ENCODE results near the gene SYS1.
"Not testable (repeated sequence)": the region's sequence is repeated elsewhere in the genome, so short reads cannot be mapped to it uniquely, and the experiment has no call there.

Gene SYS1

GRCh38 chr20:45350795-45351194 is 12.2 kb upstream of the SYS1 start:
- H4K8ac ChIP-seq (ENCODE audit: low read depth, low read length); H3K14ac ChIP-seq (ENCODE audit: low read length); DNase-seq: not testable (repeated sequence)

GRCh38 chr20:45352729-45353128 is 10.2 kb upstream of the SYS1 start:
- Histone ChIP-seq H3K9me3 (ENCODE audit: insufficient read depth, low read depth, low read length) (no peaks in the 10 kb centered on the region), H3K27me3 (ENCODE audit: insufficient read depth, low read length) (no peaks in the 10 kb centered on the region), H3K79me1 (ENCODE audit: low read length) (peaks cover 8% of the 10 kb centered on the region), H4K12ac (ENCODE audit: low read depth, low read length) (no peak overlapping the region), H3K4me3 (ENCODE audit: low read depth, low read length) (no peak overlapping the region), H2AFZ (ENCODE audit: insufficient read depth, low read length, poor library complexity) (no peak overlapping the region), H3K14ac (ENCODE audit: low read length) (no peak overlapping the region), H3K18ac (ENCODE audit: low read length) (no peak overlapping the region), H3K36me3 (ENCODE audit: control insufficient read depth in 1 of 2, insufficient read depth in 2 of 2, low read length in 2 of 2) (no peaks in the 10 kb centered on the region), H3K9ac (ENCODE audit: low read length) (no peak overlapping the region), H2BK12ac (ENCODE audit: low read length) (no peak overlapping the region), H4K91ac (ENCODE audit: low read depth, low read length) (no peak overlapping the region), H3K27ac (ENCODE audit: low read depth, low read length) (no peak overlapping the region), H3K4me2 (ENCODE audit: low read length) (no peak overlapping the region), H3K4ac (ENCODE audit: low read depth, low read length) (no peak overlapping the region), H2BK5ac (ENCODE audit: low read depth, low read length, poor library complexity) (no peak overlapping the region), H2AK5ac (ENCODE audit: low read length) (no peak overlapping the region), H3K79me2 (ENCODE audit: control insufficient read depth, insufficient read depth, low read length, poor library complexity) (peaks cover 5% of the 10 kb centered on the region), H3K23ac (ENCODE audit: low read length) (no peak overlapping the region), H2BK120ac (ENCODE audit: insufficient read depth, low read length, poor library complexity) (no peak overlapping the region), H3K4me1 (ENCODE audit: control insufficient read depth in 1 of 2, insufficient read depth in 2 of 2, low read length in 2 of 2) (peaks cover 6 to 8% of the 10 kb centered on the region in 2 experiments), H4K8ac (ENCODE audit: low read depth, low read length) (no peak overlapping the region)
- no peak for DNase-seq
- WGBS (ENCODE audit: extremely low coverage, insufficient coverage, insufficient read length): no CpG with 5 or more reads among the region's 3 CpGs

More at GRCh38 chr20:45350795-45351194, 12.2 kb upstream of the SYS1 start:
- not testable (repeated sequence) for H3K9me3 ChIP-seq (ENCODE audit: insufficient read depth, low read depth, low read length); H3K36me3 ChIP-seq (ENCODE audit: control insufficient read depth in 1 of 2, insufficient read depth in 2 of 2, low read length in 2 of 2); H3K18ac ChIP-seq (ENCODE audit: low read length); H3K9ac ChIP-seq (ENCODE audit: low read length); H3K4me2 ChIP-seq (ENCODE audit: low read length); H3K27me3 ChIP-seq (ENCODE audit: insufficient read depth, low read length); H2BK12ac ChIP-seq (ENCODE audit: low read length); H2AK5ac ChIP-seq (ENCODE audit: low read length); H3K23ac ChIP-seq (ENCODE audit: low read length); H3K4me3 ChIP-seq (ENCODE audit: low read depth, low read length); H4K91ac ChIP-seq (ENCODE audit: low read depth, low read length); H2AFZ ChIP-seq (ENCODE audit: insufficient read depth, low read length, poor library complexity); H2BK5ac ChIP-seq (ENCODE audit: low read depth, low read length, poor library complexity); H2BK120ac ChIP-seq (ENCODE audit: insufficient read depth, low read length, poor library complexity); H3K4ac ChIP-seq (ENCODE audit: low read depth, low read length); H3K27ac ChIP-seq (ENCODE audit: low read depth, low read length); H4K12ac ChIP-seq (ENCODE audit: low read depth, low read length)
- 100% methylated on average over 1 of the region's 10 CpGs for WGBS (ENCODE audit: extremely low coverage, insufficient coverage, insufficient read length)
- H3K79me1 ChIP-seq (ENCODE audit: low read length): peaks cover 20% of the 10 kb centered on the region
- H3K4me1 ChIP-seq (ENCODE audit: control insufficient read depth in 1 of 2, insufficient read depth in 2 of 2, low read length in 2 of 2): peaks cover 9 to 17% of the 10 kb centered on the region in 2 experiments
- peaks cover 17% of the 10 kb centered on the region for H3K79me2 ChIP-seq (ENCODE audit: control insufficient read depth, insufficient read depth, low read length, poor library complexity)

- Histone ChIP-seq H3K79me2 (ENCODE audit: control insufficient read depth, insufficient read depth, low read length, poor library complexity) (no peaks in the 10 kb centered on the region), H2BK120ac (ENCODE audit: insufficient read depth, low read length, poor library complexity) (no peak overlapping the region), H3K9me3 (ENCODE audit: insufficient read depth, low read depth, low read length) (no peaks in the 10 kb centered on the region), H3K4ac (ENCODE audit: low read depth, low read length) (no peak overlapping the region), H4K91ac (ENCODE audit: low read depth, low read length) (no peak overlapping the region), H3K4me1 (ENCODE audit: control insufficient read depth in 1 of 2, insufficient read depth in 2 of 2, low read length in 2 of 2) (peaks cover 11 to 13% of the 10 kb centered on the region in 2 experiments), H3K79me1 (ENCODE audit: low read length) (peaks cover 5% of the 10 kb centered on the region), H3K23ac (ENCODE audit: low read length) (no peak overlapping the region), H3K27me3 (ENCODE audit: insufficient read depth, low read length) (no peaks in the 10 kb centered on the region), H3K14ac (ENCODE audit: low read length) (no peak overlapping the region), H3K9ac (ENCODE audit: low read length) (no peak overlapping the region), H3K18ac (ENCODE audit: low read length) (no peak overlapping the region), H4K12ac (ENCODE audit: low read depth, low read length) (no peak overlapping the region), H3K4me3 (ENCODE audit: low read depth, low read length) (no peak overlapping the region), H4K8ac (ENCODE audit: low read depth, low read length) (no peak overlapping the region), H2AK5ac (ENCODE audit: low read length) (no peak overlapping the region), H3K4me2 (ENCODE audit: low read length) (no peak overlapping the region), H3K27ac (ENCODE audit: low read depth, low read length) (no peak overlapping the region), H2BK5ac (ENCODE audit: low read depth, low read length, poor library complexity) (no peak overlapping the region), H3K36me3 (ENCODE audit: control insufficient read depth in 1 of 2, insufficient read depth in 2 of 2, low read length in 2 of 2) (no peaks in the 10 kb centered on the region), H2BK12ac (ENCODE audit: low read length) (no peak overlapping the region), H2AFZ (ENCODE audit: insufficient read depth, low read length, poor library complexity) (no peak overlapping the region)
- no peak for DNase-seq
- no CpG with 5 or more reads among the region's 1 CpG for WGBS (ENCODE audit: extremely low coverage, insufficient coverage, insufficient read length)
These were observed 9.2 kb upstream of the SYS1 start for GRCh38 chr20:45353746-45354145.

DNA sequence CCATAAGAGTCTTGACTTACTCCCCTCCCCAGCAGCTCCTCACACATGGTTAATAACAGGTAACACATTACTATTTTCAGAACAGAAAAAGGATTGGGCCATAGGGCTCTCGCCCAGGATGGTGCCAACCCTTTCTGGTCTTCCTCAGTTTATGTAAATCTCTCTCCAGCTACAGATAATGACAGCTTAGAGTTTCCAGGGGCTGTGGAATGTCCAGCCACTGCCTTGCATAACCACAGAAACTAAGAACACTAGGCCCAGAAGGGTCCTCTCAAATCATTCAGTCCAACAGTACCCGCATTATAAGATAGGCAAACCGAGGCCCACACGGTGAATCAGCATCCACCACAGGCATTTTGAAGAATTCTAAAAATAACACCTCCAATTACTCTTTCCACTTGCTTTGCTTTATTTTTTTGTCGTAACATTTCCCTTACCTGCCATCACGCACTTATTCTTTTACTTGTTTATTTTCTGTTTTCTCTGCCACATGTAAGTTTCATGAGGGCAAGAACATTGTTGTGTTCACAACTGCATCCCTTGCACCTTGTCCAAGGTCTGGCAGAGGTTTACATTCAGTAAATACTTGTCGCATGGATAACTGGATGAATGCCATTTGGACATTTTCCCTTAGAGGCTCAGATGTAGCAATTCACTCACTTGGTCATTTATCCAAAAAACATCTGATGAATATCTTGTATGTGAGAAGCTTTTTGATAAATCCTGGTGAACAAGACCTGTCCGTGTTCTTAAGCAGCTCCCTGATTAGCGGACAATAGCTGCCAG is 8.3 kb upstream of the SYS1 start:
- no peak overlapping the region for H4K12ac ChIP-seq (ENCODE audit: low read depth, low read length)
- no peak overlapping the region for H3K4ac ChIP-seq (ENCODE audit: low read depth, low read length)
- H2BK12ac ChIP-seq (ENCODE audit: low read length): no peak overlapping the region
- no peak overlapping the region for H3K14ac ChIP-seq (ENCODE audit: low read length)
- H3K4me2 ChIP-seq (ENCODE audit: low read length): no peak overlapping the region
- H2AK5ac ChIP-seq (ENCODE audit: low read length): no peak overlapping the region
- H3K27ac ChIP-seq (ENCODE audit: low read depth, low read length): no peak overlapping the region
- peaks cover 20 to 21% of the 10 kb centered on the region in 2 experiments for H3K4me1 ChIP-seq (ENCODE audit: control insufficient read depth in 1 of 2, insufficient read depth in 2 of 2, low read length in 2 of 2)
- peaks cover 2% of the 10 kb centered on the region for H3K79me2 ChIP-seq (ENCODE audit: control insufficient read depth, insufficient read depth, low read length, poor library complexity)
- WGBS (ENCODE audit: extremely low coverage, insufficient coverage, insufficient read length): 100% methylated on average over 1 of the region's 9 CpGs
- H2BK120ac ChIP-seq (ENCODE audit: insufficient read depth, low read length, poor library complexity): no peak overlapping the region
- H3K9ac ChIP-seq (ENCODE audit: low read length): no peak overlapping the region
- no peak overlapping the region for H4K8ac ChIP-seq (ENCODE audit: low read depth, low read length)
- H3K79me1 ChIP-seq (ENCODE audit: low read length): peaks cover 14% of the 10 kb centered on the region
- peak; percentile 34 to 44 for DNase-seq
- H3K4me3 ChIP-seq (ENCODE audit: low read depth, low read length): no peak overlapping the region
- no peaks in the 10 kb centered on the region for H3K36me3 ChIP-seq (ENCODE audit: control insufficient read depth in 1 of 2, insufficient read depth in 2 of 2, low read length in 2 of 2)
- H3K27me3 ChIP-seq (ENCODE audit: insufficient read depth, low read length): no peaks in the 10 kb centered on the region
- H4K91ac ChIP-seq (ENCODE audit: low read depth, low read length): no peak overlapping the region
- H2BK5ac ChIP-seq (ENCODE audit: low read depth, low read length, poor library complexity): no peak overlapping the region
- no peak overlapping the region for H3K18ac ChIP-seq (ENCODE audit: low read length)
- H2AFZ ChIP-seq (ENCODE audit: insufficient read depth, low read length, poor library complexity): no peak overlapping the region
- no peaks in the 10 kb centered on the region for H3K9me3 ChIP-seq (ENCODE audit: insufficient read depth, low read depth, low read length)
- H3K23ac ChIP-seq (ENCODE audit: low read length): no peak overlapping the region

Measured in trophoblast cell (in vitro differentiated cells and primary cell).